Measurements from ENCODE around the gene LSM7. TPM values are rescaled to one million over a fixed set of nuclear protein-coding genes. Genes with fewer than 3 reads are reported as not detected.

The LSM7 gene
- polyA plus RNA-seq, 1 donor from 2014 or later, result 550 TPM

DNA sequence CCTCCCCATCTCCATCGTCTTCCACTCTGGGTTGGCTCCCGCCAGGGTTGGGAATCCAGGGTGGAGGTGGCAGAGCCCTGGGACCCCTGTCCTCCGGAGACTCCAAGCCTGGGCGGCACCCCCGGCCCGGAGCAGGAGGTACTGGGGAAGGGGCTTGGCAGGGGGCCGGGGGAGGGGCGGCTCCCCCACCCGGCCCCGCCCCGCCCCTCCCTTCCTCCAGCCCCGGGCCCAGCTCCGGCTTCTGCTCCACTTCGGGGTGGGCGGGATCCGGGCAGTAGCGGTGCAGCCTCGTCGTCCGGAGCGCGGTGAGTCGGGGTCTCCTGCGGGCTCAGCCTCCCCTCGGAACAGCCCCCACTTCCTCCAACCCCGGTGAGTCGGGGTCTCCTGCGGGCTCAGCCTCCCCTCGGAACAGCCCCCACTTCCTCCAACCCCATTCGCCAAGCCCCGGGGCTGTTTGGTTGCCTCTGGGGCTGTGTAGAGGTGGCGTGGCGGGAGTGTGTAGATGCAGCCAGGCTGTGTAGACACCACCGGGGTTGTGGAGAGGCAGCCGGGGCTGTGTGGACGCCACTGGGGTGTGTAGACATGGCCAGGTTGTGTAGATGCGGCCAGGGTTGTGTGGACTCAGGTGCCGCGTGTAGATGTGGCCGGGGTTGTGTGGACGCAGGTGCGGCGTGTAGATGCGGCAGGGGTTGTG lies 31.8 kb upstream of the LSM7 start, which contains the start of gene TMPRSS9:
TMPRSS9 (plus strand) TSS at position 274 of the 694 bp plus-strand sequence. CDS start 29,521 bp downstream, outside the sequence.
- Histone ChIP-seq H3K9me3 (ENCODE audit: low read length) (no peaks in the 10 kb centered on the region), H3K4me2 (ENCODE audit: low read length) (no peak within 1 kb of the TSS), H3K27me3 (ENCODE audit: insufficient read depth, low read depth, low read length) (no peaks in the 10 kb centered on the region), H4K20me1 (ENCODE audit: insufficient read depth) (no peaks in the 10 kb centered on the region), H3K36me3 (ENCODE audit: insufficient read depth, low read length) (no peaks in the 10 kb centered on the region), H3K4me3 (ENCODE audit: low read length) (no peak within 1 kb of the TSS), H3K79me2 (replicated peaks; ENCODE audit: insufficient read depth, low read length) (no peaks in the 10 kb centered on the region), H3K9me2 (ENCODE audit: insufficient read depth, low read length) (no peaks in the 10 kb centered on the region), H3K27ac (ENCODE audit: low read length) (no peak within 1 kb of the TSS), H2AFZ (ENCODE audit: low read depth, low read length) (no peak within 1 kb of the TSS), H3K9ac (ENCODE audit: low read length) (no peak within 1 kb of the TSS), H3F3A (ENCODE audit: insufficient read depth, low read length, poor library complexity, severe bottlenecking) (no peaks in the 10 kb centered on the region)
- TF ChIP-seq EZH2 (IDR thresholded peaks at IDR 0.05; ENCODE audit: borderline replicate concordance, insufficient read depth, low read length, poor library complexity, severe bottlenecking) (no peak), SMC3 (conservative IDR thresholded peaks at IDR 0.05; ENCODE audit: poor library complexity) (no peak), POLR2AphosphoS5 (IDR thresholded peaks at IDR 0.05) (no peak), MXI1 (conservative IDR thresholded peaks at IDR 0.05; ENCODE audit: poor library complexity, severe bottlenecking) (no peak), EP300 (conservative IDR thresholded peaks at IDR 0.05; ENCODE audit: poor library complexity, severe bottlenecking) (no peak), RAD21 (conservative IDR thresholded peaks at IDR 0.05) (no peak), TAF1 (IDR thresholded peaks at IDR 0.05; ENCODE audit: low read depth) (no peak)
- TF ChIP-seq, protein P1, sequence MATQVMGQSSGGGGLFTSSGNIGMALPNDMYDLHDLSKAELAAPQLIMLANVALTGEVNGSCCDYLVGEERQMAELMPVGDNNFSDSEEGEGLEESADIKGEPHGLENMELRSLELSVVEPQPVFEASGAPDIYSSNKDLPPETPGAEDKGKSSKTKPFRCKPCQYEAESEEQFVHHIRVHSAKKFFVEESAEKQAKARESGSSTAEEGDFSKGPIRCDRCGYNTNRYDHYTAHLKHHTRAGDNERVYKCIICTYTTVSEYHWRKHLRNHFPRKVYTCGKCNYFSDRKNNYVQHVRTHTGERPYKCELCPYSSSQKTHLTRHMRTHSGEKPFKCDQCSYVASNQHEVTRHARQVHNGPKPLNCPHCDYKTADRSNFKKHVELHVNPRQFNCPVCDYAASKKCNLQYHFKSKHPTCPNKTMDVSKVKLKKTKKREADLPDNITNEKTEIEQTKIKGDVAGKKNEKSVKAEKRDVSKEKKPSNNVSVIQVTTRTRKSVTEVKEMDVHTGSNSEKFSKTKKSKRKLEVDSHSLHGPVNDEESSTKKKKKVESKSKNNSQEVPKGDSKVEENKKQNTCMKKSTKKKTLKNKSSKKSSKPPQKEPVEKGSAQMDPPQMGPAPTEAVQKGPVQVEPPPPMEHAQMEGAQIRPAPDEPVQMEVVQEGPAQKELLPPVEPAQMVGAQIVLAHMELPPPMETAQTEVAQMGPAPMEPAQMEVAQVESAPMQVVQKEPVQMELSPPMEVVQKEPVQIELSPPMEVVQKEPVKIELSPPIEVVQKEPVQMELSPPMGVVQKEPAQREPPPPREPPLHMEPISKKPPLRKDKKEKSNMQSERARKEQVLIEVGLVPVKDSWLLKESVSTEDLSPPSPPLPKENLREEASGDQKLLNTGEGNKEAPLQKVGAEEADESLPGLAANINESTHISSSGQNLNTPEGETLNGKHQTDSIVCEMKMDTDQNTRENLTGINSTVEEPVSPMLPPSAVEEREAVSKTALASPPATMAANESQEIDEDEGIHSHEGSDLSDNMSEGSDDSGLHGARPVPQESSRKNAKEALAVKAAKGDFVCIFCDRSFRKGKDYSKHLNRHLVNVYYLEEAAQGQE (IDR thresholded peaks at IDR 0.05; ENCODE audit: borderline replicate concordance), result no peak
- TF ChIP-seq, protein P2, sequence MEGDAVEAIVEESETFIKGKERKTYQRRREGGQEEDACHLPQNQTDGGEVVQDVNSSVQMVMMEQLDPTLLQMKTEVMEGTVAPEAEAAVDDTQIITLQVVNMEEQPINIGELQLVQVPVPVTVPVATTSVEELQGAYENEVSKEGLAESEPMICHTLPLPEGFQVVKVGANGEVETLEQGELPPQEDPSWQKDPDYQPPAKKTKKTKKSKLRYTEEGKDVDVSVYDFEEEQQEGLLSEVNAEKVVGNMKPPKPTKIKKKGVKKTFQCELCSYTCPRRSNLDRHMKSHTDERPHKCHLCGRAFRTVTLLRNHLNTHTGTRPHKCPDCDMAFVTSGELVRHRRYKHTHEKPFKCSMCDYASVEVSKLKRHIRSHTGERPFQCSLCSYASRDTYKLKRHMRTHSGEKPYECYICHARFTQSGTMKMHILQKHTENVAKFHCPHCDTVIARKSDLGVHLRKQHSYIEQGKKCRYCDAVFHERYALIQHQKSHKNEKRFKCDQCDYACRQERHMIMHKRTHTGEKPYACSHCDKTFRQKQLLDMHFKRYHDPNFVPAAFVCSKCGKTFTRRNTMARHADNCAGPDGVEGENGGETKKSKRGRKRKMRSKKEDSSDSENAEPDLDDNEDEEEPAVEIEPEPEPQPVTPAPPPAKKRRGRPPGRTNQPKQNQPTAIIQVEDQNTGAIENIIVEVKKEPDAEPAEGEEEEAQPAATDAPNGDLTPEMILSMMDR (IDR thresholded peaks at IDR 0.05; ENCODE audit: poor library complexity, severe bottlenecking), result no peak

DNA sequence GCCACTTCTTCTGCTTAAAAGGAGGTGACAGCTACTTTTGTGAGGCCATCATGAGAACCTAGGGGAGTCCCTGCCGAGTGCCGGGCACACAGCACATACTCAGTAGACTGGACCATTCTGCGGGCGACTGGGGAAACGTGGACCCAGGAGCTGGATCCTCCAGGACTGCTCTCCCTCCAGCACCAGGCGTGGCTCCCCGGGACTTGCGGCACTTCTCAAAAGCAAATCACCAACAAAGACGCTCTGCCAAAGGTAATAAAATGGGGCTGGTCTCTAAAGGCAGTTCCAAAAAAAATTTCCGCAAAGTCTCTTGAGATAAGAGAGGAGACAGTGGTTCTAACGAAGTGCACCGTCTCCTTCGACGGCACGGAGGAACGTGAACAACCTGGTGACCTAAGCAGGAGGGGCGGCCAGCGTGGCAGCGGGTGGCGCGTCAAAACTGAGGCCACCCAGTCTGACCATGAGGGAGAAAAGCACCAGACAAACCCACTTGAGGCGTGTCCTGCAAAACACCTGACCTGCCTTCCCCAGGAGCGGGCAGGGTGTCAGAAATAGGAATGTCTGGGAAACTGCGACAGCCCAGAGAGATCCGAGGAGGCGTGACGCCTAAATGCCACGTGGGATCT lies 30.3 kb upstream of the LSM7 start:
- Histone ChIP-seq H3K4me2 (ENCODE audit: low read length) (no peak overlapping the region), H3F3A (ENCODE audit: insufficient read depth, low read length, poor library complexity, severe bottlenecking) (no peaks in the 10 kb centered on the region), H3K9ac (ENCODE audit: low read length) (no peak overlapping the region), H3K27ac (ENCODE audit: low read length) (no peak overlapping the region), H3K9me2 (ENCODE audit: insufficient read depth, low read length) (no peaks in the 10 kb centered on the region), H4K20me1 (ENCODE audit: insufficient read depth) (no peaks in the 10 kb centered on the region), H3K27me3 (ENCODE audit: insufficient read depth, low read depth, low read length) (no peaks in the 10 kb centered on the region), H3K9me3 (ENCODE audit: low read length) (no peaks in the 10 kb centered on the region), H3K4me3 (ENCODE audit: low read length) (no peak overlapping the region), H3K79me2 (replicated peaks; ENCODE audit: insufficient read depth, low read length) (no peaks in the 10 kb centered on the region), H3K36me3 (ENCODE audit: insufficient read depth, low read length) (no peaks in the 10 kb centered on the region), H2AFZ (ENCODE audit: low read depth, low read length) (no peak overlapping the region)
- no peak for TF ChIP-seq SMC3 (conservative IDR thresholded peaks at IDR 0.05; ENCODE audit: poor library complexity)
- TF ChIP-seq EZH2 (IDR thresholded peaks at IDR 0.05; ENCODE audit: borderline replicate concordance, insufficient read depth, low read length, poor library complexity, severe bottlenecking), result no peak

All from neural cell (in vitro differentiated cells).